ENCODE data around the gene UBXN7. TPM values are rescaled to one million over a fixed set of nuclear protein-coding genes. Genes with fewer than 3 reads are reported as not detected.

The UBXN7 gene
- total RNA-seq, 4 donors from 2014 or later = 17.1 to 24.1 (median 22.0) TPM

GRCh38 chr3:196335503-196335948 is 96.7 kb downstream of the UBXN7 start:
- Histone ChIP-seq H3K27ac (no peak overlapping the region), H3K36me3 (no peaks in the 10 kb centered on the region), H3K4me3 (no peak overlapping the region), H3K9me3 (no peaks in the 10 kb centered on the region), H3K27me3 (peaks cover 44% of the 10 kb centered on the region), H3K4me1 (no peaks in the 10 kb centered on the region)
- TF ChIP-seq CTCF (IDR thresholded peaks at IDR 0.05) = no peak
- no peak for TF ChIP-seq POLR2A (IDR thresholded peaks at IDR 0.05)
- TF ChIP-seq POLR2AphosphoS5 (IDR thresholded peaks at IDR 0.05) = no peak
- TF ChIP-seq EP300 (IDR thresholded peaks at IDR 0.05) = no peak
- 63 to 100% methylated on average over 1 to 8 of the region's 12 CpGs for WGBS, 2 donors (ENCODE audit: low coverage in 1 of 2)
- ATAC-seq = no peak

DNA sequence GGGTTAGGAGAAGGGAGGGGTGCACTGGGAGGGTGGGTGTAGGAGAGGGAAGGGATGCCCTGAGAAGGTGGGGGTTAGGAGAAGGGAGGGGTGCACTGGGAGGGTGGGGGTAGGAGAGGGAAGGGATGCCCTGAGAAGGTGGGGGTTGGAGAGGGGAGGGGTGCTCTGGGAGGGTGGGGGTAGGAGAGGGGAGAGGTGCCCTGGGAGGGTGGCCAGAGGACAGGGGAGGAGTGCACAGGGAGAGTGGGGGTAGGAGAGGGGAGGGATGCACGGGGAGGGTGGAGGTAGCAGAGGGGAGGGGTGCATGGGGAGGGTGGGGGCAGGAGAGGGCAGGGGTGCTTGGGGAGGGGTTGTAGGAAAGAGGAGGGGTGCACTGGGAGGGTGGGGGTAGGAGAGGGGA is 97.2 kb downstream of the UBXN7 start:
- ATAC-seq = no peak
- Histone ChIP-seq H3K27me3 (peaks cover 44% of the 10 kb centered on the region), H3K36me3 (no peaks in the 10 kb centered on the region), H3K9me3 (no peaks in the 10 kb centered on the region), H3K4me1 (no peaks in the 10 kb centered on the region), H3K27ac (no peak overlapping the region), H3K4me3 (no peak overlapping the region)
- no CpG with 5 or more reads among the region's 1 CpG for WGBS, 2 donors (ENCODE audit: low coverage in 1 of 2)
- TF ChIP-seq POLR2AphosphoS5 (IDR thresholded peaks at IDR 0.05) (no peak), POLR2A (IDR thresholded peaks at IDR 0.05) (no peak), CTCF (IDR thresholded peaks at IDR 0.05) (no peak), EP300 (IDR thresholded peaks at IDR 0.05) (no peak)

DNA sequence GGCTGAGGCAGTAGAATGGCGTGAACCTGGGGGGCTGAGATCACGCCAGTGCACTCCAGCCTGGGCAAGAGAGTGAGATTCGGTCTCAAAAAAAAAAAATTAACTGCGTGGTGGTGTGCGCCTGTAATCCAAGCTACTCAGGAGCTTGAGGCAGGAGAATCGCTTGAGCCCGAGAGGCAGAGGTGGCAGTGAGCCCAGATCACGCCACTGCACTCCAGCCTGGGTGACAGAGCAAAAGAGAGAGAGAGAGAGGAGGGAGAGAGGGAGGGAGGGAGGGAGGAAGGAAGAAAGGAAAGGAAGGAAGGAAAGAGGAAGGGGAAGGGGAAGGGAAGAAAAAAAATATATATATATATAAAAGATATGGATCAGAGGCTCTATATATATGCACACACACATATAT is 100.1 kb downstream of the UBXN7 start:
- no peaks in the 10 kb centered on the region for H3K36me3 ChIP-seq
- H3K4me3 ChIP-seq = no peak overlapping the region
- no peaks in the 10 kb centered on the region for H3K9me3 ChIP-seq
- 59 to 89% methylated on average over 3 to 5 of the region's 8 CpGs for WGBS, 2 donors (ENCODE audit: low coverage in 1 of 2)
- H3K27me3 ChIP-seq = peaks cover 30% of the 10 kb centered on the region
- ATAC-seq = no peak
- TF ChIP-seq EP300 (IDR thresholded peaks at IDR 0.05) (no peak), POLR2A (IDR thresholded peaks at IDR 0.05) (no peak), CTCF (IDR thresholded peaks at IDR 0.05) (no peak), POLR2AphosphoS5 (IDR thresholded peaks at IDR 0.05) (no peak)
- H3K4me1 ChIP-seq = peaks cover 0 to 4% (median 0%) of the 10 kb centered on the region in 3 donors
- no peak overlapping the region for H3K27ac ChIP-seq

DNA sequence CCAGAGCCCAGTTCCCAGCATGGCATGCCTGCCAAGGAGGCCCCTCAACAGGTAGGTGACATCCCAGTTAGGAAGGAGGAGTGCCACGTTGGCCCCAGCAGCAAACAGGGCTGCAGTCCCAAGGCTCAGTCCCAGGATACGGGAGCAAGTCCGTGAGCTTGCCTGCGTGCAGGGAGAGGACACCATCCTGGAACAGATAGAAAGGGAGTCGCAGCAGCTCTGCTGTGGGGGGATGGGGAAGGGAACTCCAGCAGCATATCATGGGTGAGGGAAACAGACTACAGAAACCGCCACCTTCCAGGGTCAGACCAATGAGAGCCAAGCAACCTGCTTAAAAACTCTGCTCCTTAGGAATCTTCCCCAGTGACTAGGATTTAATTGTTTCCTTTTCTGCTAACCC is 104.8 kb downstream of the UBXN7 start:
- TF ChIP-seq EP300 (IDR thresholded peaks at IDR 0.05) = no peak
- no peak for TF ChIP-seq CTCF (IDR thresholded peaks at IDR 0.05)
- TF ChIP-seq POLR2A (IDR thresholded peaks at IDR 0.05) = no peak
- TF ChIP-seq POLR2AphosphoS5 (IDR thresholded peaks at IDR 0.05) = no peak
- WGBS, 2 donors (ENCODE audit: low coverage in 1 of 2) = 0 to 45% methylated on average over 1 of the region's 6 CpGs
- H3K27ac ChIP-seq = no peak overlapping the region
- peaks cover 0 to 4% (median 0%) of the 10 kb centered on the region in 3 donors for H3K4me1 ChIP-seq
- H3K9me3 ChIP-seq = no peaks in the 10 kb centered on the region
- no peak overlapping the region for H3K4me3 ChIP-seq
- no peaks in the 10 kb centered on the region for H3K36me3 ChIP-seq
- ATAC-seq = no peak
- no peaks in the 10 kb centered on the region for H3K27me3 ChIP-seq

GRCh38 chr3:196326936-196327335 is 105.3 kb downstream of the UBXN7 start:
- no peaks in the 10 kb centered on the region for H3K27me3 ChIP-seq
- no peaks in the 10 kb centered on the region for H3K36me3 ChIP-seq
- H3K4me1 ChIP-seq = peaks cover 0 to 4% (median 0%) of the 10 kb centered on the region in 3 donors
- 72 to 73% methylated on average over 9 of the region's 9 CpGs for WGBS, 2 donors (ENCODE audit: low coverage in 1 of 2)
- no peaks in the 10 kb centered on the region for H3K9me3 ChIP-seq
- ATAC-seq = no peak
- no peak overlapping the region for H3K27ac ChIP-seq
- H3K4me3 ChIP-seq = no peak overlapping the region
- TF ChIP-seq POLR2A (IDR thresholded peaks at IDR 0.05) (no peak), POLR2AphosphoS5 (IDR thresholded peaks at IDR 0.05) (no peak), EP300 (IDR thresholded peaks at IDR 0.05) (no peak), CTCF (IDR thresholded peaks at IDR 0.05) (no peak)

Data from gastroesophageal sphincter (tissue), 4 donors.